ENCODE data around the gene RNASEH1.
"Not testable (repeated sequence)": the region's sequence is repeated elsewhere in the genome, so short reads cannot be mapped to it uniquely, and the experiment has no call there.

Gene RNASEH1

GRCh38 chr2:3589086-3589485 is 31.0 kb upstream of the RNASEH1 start:
- no peak for DNase-seq

GRCh38 chr2:3588084-3588483 is 30.0 kb upstream of the RNASEH1 start:
- DNase-seq = no peak

- DNase-seq = no peak
Measured at GRCh38 chr2:3587432-3587831, 29.3 kb upstream of the RNASEH1 start.

- no peak for DNase-seq
Measured at GRCh38 chr2:3587021-3587420, 28.9 kb upstream of the RNASEH1 start.

GRCh38 chr2:3586220-3586619 is 28.1 kb upstream of the RNASEH1 start:
- DNase-seq = no peak

- DNase-seq = no peak
Measured at GRCh38 chr2:3585261-3586109, 27.4 kb upstream of the RNASEH1 start.

- DNase-seq = no peak
Measured at GRCh38 chr2:3584608-3585260, 26.6 kb upstream of the RNASEH1 start.

GRCh38 chr2:3584076-3584475 is 25.9 kb upstream of the RNASEH1 start:
- DNase-seq = no peak

- DNase-seq = no peak
Measured at GRCh38 chr2:3581367-3582262, 23.5 kb upstream of the RNASEH1 start.

GRCh38 chr2:3580449-3580848 is 22.3 kb upstream of the RNASEH1 start:
- DNase-seq = no peak

GRCh38 chr2:3578987-3579386 is 20.9 kb upstream of the RNASEH1 start:
- DNase-seq = no peak

- DNase-seq = not testable (repeated sequence)
Measured at GRCh38 chr2:3576263-3576630, 18.1 kb upstream of the RNASEH1 start.

GRCh38 chr2:3575534-3576262 is 17.6 kb upstream of the RNASEH1 start:
- DNase-seq = peak; percentile 33

GRCh38 chr2:3574155-3574554 is 16.0 kb upstream of the RNASEH1 start:
- no peak for DNase-seq

GRCh38 chr2:3572620-3573019 is 14.5 kb upstream of the RNASEH1 start:
- no peak for DNase-seq

- DNase-seq = no peak
Measured at GRCh38 chr2:3571284-3571683, 13.2 kb upstream of the RNASEH1 start.

- DNase-seq = not testable (repeated sequence)
Measured at GRCh38 chr2:3569656-3570055, 11.5 kb upstream of the RNASEH1 start.

- no peak for DNase-seq
Measured at GRCh38 chr2:3566806-3567205, 8.7 kb upstream of the RNASEH1 start.

GRCh38 chr2:3565117-3565516 is 7.0 kb upstream of the RNASEH1 start:
- no peak for DNase-seq

- DNase-seq = no peak
Measured at GRCh38 chr2:3563521-3563976, 5.4 kb upstream of the RNASEH1 start.

- DNase-seq = no peak
Measured at GRCh38 chr2:3557639-3558204, 411 bp downstream of the RNASEH1 start.

- no peak for DNase-seq
Measured at GRCh38 chr2:3553946-3554345, 4.2 kb downstream of the RNASEH1 start.

Data from activated CD4-positive, alpha-beta T cell treated with anti-CD3 and anti-CD28 coated beads, Interleukin-2, Interleukin-6, amounts not matched to agents 100 ng/mL and 50 ng/mL, durations not matched to agents 16 hours and 8 hours (primary cell).